ENCODE results near the gene MEIS1. TPM values are rescaled to one million over a fixed set of nuclear protein-coding genes. Genes with fewer than 3 reads are reported as not detected.

The MEIS1 gene
- total and polyA plus RNA-seq, 2 experiments from 2014 or later, result 0.16 to 0.28 TPM

DNA sequence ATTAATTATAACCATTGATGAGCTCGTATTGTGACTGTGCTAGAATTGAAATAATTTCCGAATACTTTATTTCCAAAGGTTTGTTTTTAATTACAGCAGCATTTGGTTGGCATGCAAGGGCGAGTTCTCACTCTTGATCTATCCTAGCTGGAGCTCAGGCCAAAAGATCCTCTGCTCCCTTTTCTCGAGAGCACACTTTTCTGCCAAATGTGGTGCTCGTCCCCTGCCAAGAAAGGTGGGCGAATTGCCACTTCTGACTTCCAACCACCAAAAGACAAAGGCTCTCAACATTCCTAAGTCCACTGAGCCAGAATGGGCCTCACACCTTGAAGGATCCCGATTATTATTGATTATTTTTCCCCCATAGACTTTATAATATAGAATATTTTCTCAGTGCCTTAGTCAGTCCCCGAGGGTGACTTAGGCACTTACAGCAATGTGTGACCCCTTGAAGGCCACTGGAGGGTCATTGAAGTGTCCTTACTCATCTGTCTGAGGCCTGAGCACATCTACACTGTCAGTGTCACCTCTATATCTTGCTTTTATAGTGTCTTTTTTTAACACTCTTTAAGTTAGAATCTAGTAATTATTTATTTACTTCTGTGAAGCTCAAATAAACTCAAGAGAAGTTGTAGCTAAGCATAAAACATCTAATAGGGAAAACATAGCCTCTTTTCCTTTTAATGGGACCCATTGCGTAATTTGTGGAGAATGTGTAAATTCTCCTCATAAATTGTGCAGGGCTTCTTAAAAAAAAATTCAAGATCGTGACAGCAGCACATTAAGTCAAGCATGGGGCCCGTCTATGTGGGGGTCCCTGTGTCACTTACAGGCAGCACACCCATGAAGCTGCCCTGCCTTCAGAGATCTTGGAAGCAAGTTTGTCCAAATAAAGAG lies 98.3 kb downstream of the MEIS1 start (continued):
- TF ChIP-seq, protein P1, sequence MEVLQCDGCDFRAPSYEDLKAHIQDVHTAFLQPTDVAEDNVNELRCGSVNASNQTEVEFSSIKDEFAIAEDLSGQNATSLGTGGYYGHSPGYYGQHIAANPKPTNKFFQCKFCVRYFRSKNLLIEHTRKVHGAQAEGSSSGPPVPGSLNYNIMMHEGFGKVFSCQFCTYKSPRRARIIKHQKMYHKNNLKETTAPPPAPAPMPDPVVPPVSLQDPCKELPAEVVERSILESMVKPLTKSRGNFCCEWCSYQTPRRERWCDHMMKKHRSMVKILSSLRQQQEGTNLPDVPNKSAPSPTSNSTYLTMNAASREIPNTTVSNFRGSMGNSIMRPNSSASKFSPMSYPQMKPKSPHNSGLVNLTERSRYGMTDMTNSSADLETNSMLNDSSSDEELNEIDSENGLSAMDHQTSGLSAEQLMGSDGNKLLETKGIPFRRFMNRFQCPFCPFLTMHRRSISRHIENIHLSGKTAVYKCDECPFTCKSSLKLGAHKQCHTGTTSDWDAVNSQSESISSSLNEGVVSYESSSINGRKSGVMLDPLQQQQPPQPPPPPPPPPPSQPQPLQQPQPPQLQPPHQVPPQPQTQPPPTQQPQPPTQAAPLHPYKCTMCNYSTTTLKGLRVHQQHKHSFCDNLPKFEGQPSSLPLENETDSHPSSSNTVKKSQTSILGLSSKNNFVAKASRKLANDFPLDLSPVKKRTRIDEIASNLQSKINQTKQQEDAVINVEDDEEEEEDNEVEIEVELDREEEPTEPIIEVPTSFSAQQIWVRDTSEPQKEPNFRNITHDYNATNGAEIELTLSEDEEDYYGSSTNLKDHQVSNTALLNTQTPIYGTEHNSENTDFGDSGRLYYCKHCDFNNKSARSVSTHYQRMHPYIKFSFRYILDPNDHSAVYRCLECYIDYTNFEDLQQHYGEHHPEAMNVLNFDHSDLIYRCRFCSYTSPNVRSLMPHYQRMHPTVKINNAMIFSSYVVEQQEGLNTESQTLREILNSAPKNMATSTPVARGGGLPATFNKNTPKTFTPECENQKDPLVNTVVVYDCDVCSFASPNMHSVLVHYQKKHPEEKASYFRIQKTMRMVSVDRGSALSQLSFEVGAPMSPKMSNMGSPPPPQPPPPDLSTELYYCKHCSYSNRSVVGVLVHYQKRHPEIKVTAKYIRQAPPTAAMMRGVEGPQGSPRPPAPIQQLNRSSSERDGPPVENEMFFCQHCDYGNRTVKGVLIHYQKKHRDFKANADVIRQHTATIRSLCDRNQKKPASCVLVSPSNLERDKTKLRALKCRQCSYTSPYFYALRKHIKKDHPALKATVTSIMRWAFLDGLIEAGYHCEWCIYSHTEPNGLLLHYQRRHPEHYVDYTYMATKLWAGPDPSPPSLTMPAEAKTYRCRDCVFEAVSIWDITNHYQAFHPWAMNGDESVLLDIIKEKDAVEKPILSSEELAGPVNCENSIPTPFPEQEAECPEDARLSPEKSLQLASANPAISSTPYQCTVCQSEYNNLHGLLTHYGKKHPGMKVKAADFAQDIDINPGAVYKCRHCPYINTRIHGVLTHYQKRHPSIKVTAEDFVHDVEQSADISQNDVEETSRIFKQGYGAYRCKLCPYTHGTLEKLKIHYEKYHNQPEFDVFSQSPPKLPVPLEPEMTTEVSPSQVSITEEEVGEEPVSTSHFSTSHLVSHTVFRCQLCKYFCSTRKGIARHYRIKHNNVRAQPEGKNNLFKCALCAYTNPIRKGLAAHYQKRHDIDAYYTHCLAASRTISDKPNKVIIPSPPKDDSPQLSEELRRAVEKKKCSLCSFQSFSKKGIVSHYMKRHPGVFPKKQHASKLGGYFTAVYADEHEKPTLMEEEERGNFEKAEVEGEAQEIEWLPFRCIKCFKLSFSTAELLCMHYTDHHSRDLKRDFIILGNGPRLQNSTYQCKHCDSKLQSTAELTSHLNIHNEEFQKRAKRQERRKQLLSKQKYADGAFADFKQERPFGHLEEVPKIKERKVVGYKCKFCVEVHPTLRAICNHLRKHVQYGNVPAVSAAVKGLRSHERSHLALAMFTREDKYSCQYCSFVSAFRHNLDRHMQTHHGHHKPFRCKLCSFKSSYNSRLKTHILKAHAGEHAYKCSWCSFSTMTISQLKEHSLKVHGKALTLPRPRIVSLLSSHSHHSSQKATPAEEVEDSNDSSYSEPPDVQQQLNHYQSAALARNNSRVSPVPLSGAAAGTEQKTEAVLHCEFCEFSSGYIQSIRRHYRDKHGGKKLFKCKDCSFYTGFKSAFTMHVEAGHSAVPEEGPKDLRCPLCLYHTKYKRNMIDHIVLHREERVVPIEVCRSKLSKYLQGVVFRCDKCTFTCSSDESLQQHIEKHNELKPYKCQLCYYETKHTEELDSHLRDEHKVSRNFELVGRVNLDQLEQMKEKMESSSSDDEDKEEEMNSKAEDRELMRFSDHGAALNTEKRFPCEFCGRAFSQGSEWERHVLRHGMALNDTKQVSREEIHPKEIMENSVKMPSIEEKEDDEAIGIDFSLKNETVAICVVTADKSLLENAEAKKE (CRISPR knock-in tag; IDR thresholded peaks at IDR 0.05), result no peak
- no peak for TF ChIP-seq CREB1 (CRISPR knock-in tag; IDR thresholded peaks at IDR 0.05; ENCODE audit: low read depth)

GRCh38 chr2:66534461-66534860 lies 99.5 kb downstream of the MEIS1 start:
- Histone ChIP-seq H3K9me2 (ENCODE audit: insufficient read depth) (no peaks in the 10 kb centered on the region), H3K4me3 (no peak overlapping the region), H3K36me3 (ENCODE audit: insufficient read depth) (no peaks in the 10 kb centered on the region), H3K4me2 (no peak overlapping the region), H3K27ac (ENCODE audit: low read depth) (no peak overlapping the region), H3F3A (replicated peaks; ENCODE audit: low read depth) (no peaks in the 10 kb centered on the region), H3K79me2 (replicated peaks; ENCODE audit: insufficient read depth) (no peaks in the 10 kb centered on the region), H3K27me3 (ENCODE audit: insufficient read depth) (no peaks in the 10 kb centered on the region), H2AFZ (no peak overlapping the region), H3K4me1 (ENCODE audit: insufficient read depth) (peaks cover 18% of the 10 kb centered on the region), H4K20me1 (replicated peaks; ENCODE audit: insufficient read depth) (no peaks in the 10 kb centered on the region)
- Mint-ChIP-seq H3K27me3 (ENCODE audit: insufficient read depth, low read depth, poor library complexity) (no peaks in the 10 kb centered on the region), H3K4me3 (no peak overlapping the region), H3K9me3 (no peaks in the 10 kb centered on the region), H3K4me1 (peaks cover 24% of the 10 kb centered on the region), H3K36me3 (ENCODE audit: low read depth) (no peaks in the 10 kb centered on the region), H3K27ac (no peak overlapping the region)
- DNase-seq (ENCODE audit: low spot score), result no peak
- no peak for ATAC-seq
- no peak for TF ChIP-seq ZNF114 (CRISPR knock-in tag; IDR thresholded peaks at IDR 0.05)
- TF ChIP-seq CREB1 (CRISPR knock-in tag; IDR thresholded peaks at IDR 0.05; ENCODE audit: low read depth), result no peak
- no peak for TF ChIP-seq NANOG (IDR thresholded peaks at IDR 0.05; ENCODE audit: borderline replicate concordance)
- TF ChIP-seq EZH2 (IDR thresholded peaks at IDR 0.05; ENCODE audit: low read depth, unreplicated experiment), result no peak
- TF ChIP-seq ETS1 (IDR thresholded peaks at IDR 0.05), result no peak
- TF ChIP-seq, protein P2, sequence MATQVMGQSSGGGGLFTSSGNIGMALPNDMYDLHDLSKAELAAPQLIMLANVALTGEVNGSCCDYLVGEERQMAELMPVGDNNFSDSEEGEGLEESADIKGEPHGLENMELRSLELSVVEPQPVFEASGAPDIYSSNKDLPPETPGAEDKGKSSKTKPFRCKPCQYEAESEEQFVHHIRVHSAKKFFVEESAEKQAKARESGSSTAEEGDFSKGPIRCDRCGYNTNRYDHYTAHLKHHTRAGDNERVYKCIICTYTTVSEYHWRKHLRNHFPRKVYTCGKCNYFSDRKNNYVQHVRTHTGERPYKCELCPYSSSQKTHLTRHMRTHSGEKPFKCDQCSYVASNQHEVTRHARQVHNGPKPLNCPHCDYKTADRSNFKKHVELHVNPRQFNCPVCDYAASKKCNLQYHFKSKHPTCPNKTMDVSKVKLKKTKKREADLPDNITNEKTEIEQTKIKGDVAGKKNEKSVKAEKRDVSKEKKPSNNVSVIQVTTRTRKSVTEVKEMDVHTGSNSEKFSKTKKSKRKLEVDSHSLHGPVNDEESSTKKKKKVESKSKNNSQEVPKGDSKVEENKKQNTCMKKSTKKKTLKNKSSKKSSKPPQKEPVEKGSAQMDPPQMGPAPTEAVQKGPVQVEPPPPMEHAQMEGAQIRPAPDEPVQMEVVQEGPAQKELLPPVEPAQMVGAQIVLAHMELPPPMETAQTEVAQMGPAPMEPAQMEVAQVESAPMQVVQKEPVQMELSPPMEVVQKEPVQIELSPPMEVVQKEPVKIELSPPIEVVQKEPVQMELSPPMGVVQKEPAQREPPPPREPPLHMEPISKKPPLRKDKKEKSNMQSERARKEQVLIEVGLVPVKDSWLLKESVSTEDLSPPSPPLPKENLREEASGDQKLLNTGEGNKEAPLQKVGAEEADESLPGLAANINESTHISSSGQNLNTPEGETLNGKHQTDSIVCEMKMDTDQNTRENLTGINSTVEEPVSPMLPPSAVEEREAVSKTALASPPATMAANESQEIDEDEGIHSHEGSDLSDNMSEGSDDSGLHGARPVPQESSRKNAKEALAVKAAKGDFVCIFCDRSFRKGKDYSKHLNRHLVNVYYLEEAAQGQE (IDR thresholded peaks at IDR 0.05; ENCODE audit: unreplicated experiment), result no peak
- TF ChIP-seq EZH2phosphoT487 (IDR thresholded peaks at IDR 0.05; ENCODE audit: unreplicated experiment), result no peak
- TF ChIP-seq POLR2AphosphoS5 (IDR thresholded peaks at IDR 0.05; ENCODE audit: low read depth), result no peak
- TF ChIP-seq ZNF331 (CRISPR knock-in tag; IDR thresholded peaks at IDR 0.05; ENCODE audit: low read depth), result no peak
- TF ChIP-seq JUNB (IDR thresholded peaks at IDR 0.05; ENCODE audit: unreplicated experiment), result no peak
- TF ChIP-seq STAT1 (IDR thresholded peaks at IDR 0.05; ENCODE audit: unreplicated experiment), result no peak
